Superior temporal gyrus (tissue), 1 donor: ENCODE results near the gene CEP63.

Experiments used
- DNase-seq: peaks from one replicate; pipeline ENCODE4 v3.0.0-alpha.2; 2016; ENCODE audit errors: extremely low spot score

CEP63 gene

GRCh38 chr3:134468519-134468918, 17.3 kb upstream of the CEP63 start:
- no peak for DNase-seq

GRCh38 chr3:134471521-134472193, 14.2 kb upstream of the CEP63 start:
- DNase-seq: no peak

GRCh38 chr3:134472831-134473230, 13.0 kb upstream of the CEP63 start:
- DNase-seq: no peak

- DNase-seq: peak; percentile 99
Measured at GRCh38 chr3:134473868-134474546, 11.8 kb upstream of the CEP63 start.

GRCh38 chr3:134474956-134475355, 10.9 kb upstream of the CEP63 start:
- no peak for DNase-seq

- no peak for DNase-seq
Measured at GRCh38 chr3:134476306-134476705, 9.6 kb upstream of the CEP63 start.

- no peak for DNase-seq
Measured at GRCh38 chr3:134477002-134477401, 8.9 kb upstream of the CEP63 start.

- no peak for DNase-seq
Measured at GRCh38 chr3:134477938-134478337, 7.9 kb upstream of the CEP63 start.

- DNase-seq: no peak
Measured at GRCh38 chr3:134480546-134480945, 5.3 kb upstream of the CEP63 start.

- no peak for DNase-seq
Measured at GRCh38 chr3:134481166-134481565, 4.7 kb upstream of the CEP63 start.

GRCh38 chr3:134482622-134483021, 3.2 kb upstream of the CEP63 start:
- DNase-seq: no peak

- DNase-seq: no peak
Measured at GRCh38 chr3:134483195-134483900, 2.5 kb upstream of the CEP63 start.

- no peak for DNase-seq
Measured at GRCh38 chr3:134485075-134485717, 661 bp upstream of the CEP63 start.

GRCh38 chr3:134486577-134487041, 752 bp downstream of the CEP63 start:
- DNase-seq: peak; percentile 53

- no peak for DNase-seq
Measured at GRCh38 chr3:134487406-134487805, 1.5 kb downstream of the CEP63 start.

GRCh38 chr3:134494495-134494894, 8.6 kb downstream of the CEP63 start:
- DNase-seq: no peak

GRCh38 chr3:134495980-134496379, 10.1 kb downstream of the CEP63 start:
- DNase-seq: no peak

GRCh38 chr3:134496471-134497071, 10.7 kb downstream of the CEP63 start:
- DNase-seq: no peak

GRCh38 chr3:134503266-134503665, 17.4 kb downstream of the CEP63 start:
- DNase-seq: no peak

- no peak for DNase-seq
Measured at GRCh38 chr3:134504132-134504531, 18.3 kb downstream of the CEP63 start.

- no peak for DNase-seq
Measured at GRCh38 chr3:134505485-134505884, 19.6 kb downstream of the CEP63 start.

- DNase-seq: no peak
Measured at GRCh38 chr3:134511500-134511899, 25.6 kb downstream of the CEP63 start.
